Mononuclear cell (primary cell): ENCODE measurements around the gene LRMDA. TPM values are rescaled to one million over a fixed set of nuclear protein-coding genes. Genes with fewer than 3 reads are reported as not detected.

Experiments used
- H3K27me3 ChIP-seq: 2 replicates; pipeline ENCODE4 v1.6.0; 2011; ENCODE audit warnings: low read length, control low read depth; ENCODE audit not compliant: insufficient read depth
- H3K4me1 ChIP-seq: 2 replicates; pipeline ENCODE4 v1.5.1; 2011; ENCODE audit warnings: mild to moderate bottlenecking, low read length, control low read depth; ENCODE audit not compliant: insufficient read depth
- H3K4me3 ChIP-seq: 2 replicates; pipeline ENCODE4 v1.5.1; 2011; ENCODE audit warnings: mild to moderate bottlenecking, low read length, moderate library complexity
- H3K9me3 ChIP-seq: 2 replicates; pipeline ENCODE4 v1.5.1; 2011; ENCODE audit warnings: low read depth, mild to moderate bottlenecking, control low read depth, low read length
- total RNA-seq: library from RNA; depleted of rRNA; stranded (reverse); fragments of >200 nt; gene quantifications from one replicate; pipeline ENCODE4 v1.2.3, GENCODE V29; 2012

Gene LRMDA
- total RNA-seq, 1 donor, result 7.6 TPM

- no peak overlapping the region for H3K4me3 ChIP-seq
- H3K4me1 ChIP-seq, result no peaks in the 10 kb centered on the region
- H3K27me3 ChIP-seq, result no peaks in the 10 kb centered on the region
- H3K9me3 ChIP-seq, result no peaks in the 10 kb centered on the region
These were observed 1031.7 kb downstream of the LRMDA start for GRCh38 chr10:76463111-76463510.

- no peak overlapping the region for H3K4me3 ChIP-seq
- H3K27me3 ChIP-seq, result no peaks in the 10 kb centered on the region
- H3K4me1 ChIP-seq, result no peaks in the 10 kb centered on the region
- H3K9me3 ChIP-seq, result no peaks in the 10 kb centered on the region
These were observed 1035.5 kb downstream of the LRMDA start for GRCh38 chr10:76466836-76467503.

GRCh38 chr10:76469675-76470074 lies 1038.3 kb downstream of the LRMDA start:
- Histone ChIP-seq H3K27me3 (no peaks in the 10 kb centered on the region), H3K4me1 (no peaks in the 10 kb centered on the region), H3K4me3 (no peak overlapping the region), H3K9me3 (peaks cover 5% of the 10 kb centered on the region)

- H3K4me3 ChIP-seq, result no peak overlapping the region
- H3K27me3 ChIP-seq, result no peaks in the 10 kb centered on the region
- H3K9me3 ChIP-seq, result no peaks in the 10 kb centered on the region
- no peaks in the 10 kb centered on the region for H3K4me1 ChIP-seq
These were observed 1047.8 kb downstream of the LRMDA start for GRCh38 chr10:76479103-76479790.

GRCh38 chr10:76481178-76481577 lies 1049.8 kb downstream of the LRMDA start:
- Histone ChIP-seq H3K4me3 (no peak overlapping the region), H3K4me1 (no peaks in the 10 kb centered on the region), H3K27me3 (no peaks in the 10 kb centered on the region), H3K9me3 (no peaks in the 10 kb centered on the region)

- Histone ChIP-seq H3K9me3 (peaks cover 12% of the 10 kb centered on the region), H3K4me3 (no peak overlapping the region), H3K27me3 (no peaks in the 10 kb centered on the region), H3K4me1 (no peaks in the 10 kb centered on the region)
These were observed 1056.2 kb downstream of the LRMDA start for GRCh38 chr10:76487582-76487981.

GRCh38 chr10:76488602-76489001 lies 1057.2 kb downstream of the LRMDA start:
- H3K27me3 ChIP-seq, result no peaks in the 10 kb centered on the region
- peaks cover 12% of the 10 kb centered on the region for H3K9me3 ChIP-seq
- no peak overlapping the region for H3K4me3 ChIP-seq
- no peaks in the 10 kb centered on the region for H3K4me1 ChIP-seq

- H3K9me3 ChIP-seq, result peaks cover 12% of the 10 kb centered on the region
- H3K4me1 ChIP-seq, result no peaks in the 10 kb centered on the region
These were observed 1059.8 kb downstream of the LRMDA start for GRCh38 chr10:76491216-76491615.

GRCh38 chr10:76492026-76492425 lies 1060.6 kb downstream of the LRMDA start:
- H3K4me3 ChIP-seq, result no peak overlapping the region

More at GRCh38 chr10:76491216-76491615, 1059.8 kb downstream of the LRMDA start:
- no peaks in the 10 kb centered on the region for H3K27me3 ChIP-seq
- no peak overlapping the region for H3K4me3 ChIP-seq

GRCh38 chr10:76492678-76493472 lies 1061.5 kb downstream of the LRMDA start:
- H3K9me3 ChIP-seq, result peaks cover 12% of the 10 kb centered on the region
- no peaks in the 10 kb centered on the region for H3K27me3 ChIP-seq
- H3K4me1 ChIP-seq, result no peaks in the 10 kb centered on the region
- no peak overlapping the region for H3K4me3 ChIP-seq

More at GRCh38 chr10:76492026-76492425, 1060.6 kb downstream of the LRMDA start:
- H3K27me3 ChIP-seq, result no peaks in the 10 kb centered on the region
- H3K4me1 ChIP-seq, result no peaks in the 10 kb centered on the region
- H3K9me3 ChIP-seq, result peaks cover 12% of the 10 kb centered on the region

GRCh38 chr10:76497666-76498065 lies 1066.2 kb downstream of the LRMDA start:
- Histone ChIP-seq H3K27me3 (no peaks in the 10 kb centered on the region), H3K4me1 (no peaks in the 10 kb centered on the region), H3K9me3 (no peaks in the 10 kb centered on the region), H3K4me3 (no peak overlapping the region)

GRCh38 chr10:76504823-76505222 lies 1073.4 kb downstream of the LRMDA start:
- Histone ChIP-seq H3K9me3 (peaks cover 11% of the 10 kb centered on the region), H3K27me3 (no peaks in the 10 kb centered on the region)

GRCh38 chr10:76509446-76509845 lies 1078.0 kb downstream of the LRMDA start:
- no peaks in the 10 kb centered on the region for H3K27me3 ChIP-seq
- no peak overlapping the region for H3K4me3 ChIP-seq
- no peaks in the 10 kb centered on the region for H3K4me1 ChIP-seq
- H3K9me3 ChIP-seq, result peaks cover 7% of the 10 kb centered on the region

More at GRCh38 chr10:76504823-76505222, 1073.4 kb downstream of the LRMDA start:
- Histone ChIP-seq H3K4me1 (no peaks in the 10 kb centered on the region), H3K4me3 (no peak overlapping the region)

GRCh38 chr10:76514321-76514720 lies 1082.9 kb downstream of the LRMDA start:
- no peaks in the 10 kb centered on the region for H3K4me1 ChIP-seq
- H3K4me3 ChIP-seq, result no peak overlapping the region
- no peaks in the 10 kb centered on the region for H3K27me3 ChIP-seq
- H3K9me3 ChIP-seq, result no peaks in the 10 kb centered on the region

- Histone ChIP-seq H3K27me3 (no peaks in the 10 kb centered on the region), H3K4me3 (no peak overlapping the region), H3K4me1 (no peaks in the 10 kb centered on the region), H3K9me3 (no peaks in the 10 kb centered on the region)
These were observed 1083.4 kb downstream of the LRMDA start for GRCh38 chr10:76514869-76515268.
